Sigmoid colon (tissue), 7 donors: ENCODE measurements around the gene CD274. TPM values are rescaled to one million over a fixed set of nuclear protein-coding genes. Genes with fewer than 3 reads are reported as not detected.
"Not testable (repeated sequence)": the region's sequence is repeated elsewhere in the genome, so short reads cannot be mapped to it uniquely, and the experiment has no call there.

Source experiments
- DNase-seq: peaks from one replicate; pipeline ENCODE4 v3.0.0-alpha.2; 2019
- H3K27ac ChIP-seq, 4 donors: fragments of 200-600 bp; sonication (generic); one replicate each; pipeline ENCODE4 v1.5.1; 2016 to 2019; ENCODE audit warnings: mild to moderate bottlenecking in 1 of 4
- H3K27me3 ChIP-seq, 3 donors: fragments of 200-600 bp; sonication (generic); one replicate each; pipeline ENCODE4 v1.5.1; 2019; ENCODE audit warnings: mild to moderate bottlenecking in 1 of 3
- H3K36me3 ChIP-seq, 4 donors: fragments of 200-600 bp; sonication (generic); one replicate each; pipeline ENCODE4 v1.5.1; 2016 to 2019
- H3K4me1 ChIP-seq, 4 donors: fragments of 200-600 bp; sonication (generic); one replicate each; pipeline ENCODE4 v1.5.1; 2017 to 2019
- H3K4me3 ChIP-seq, 4 donors: fragments of 200-600 bp; sonication (generic); one replicate each; pipeline ENCODE4 v1.5.1; 2017 to 2019; ENCODE audit warnings: mild to moderate bottlenecking in 2 of 4, moderate library complexity in 1 of 4
- H3K9me3 ChIP-seq, 4 donors: fragments of 200-600 bp in 3 of 4; sonication (generic) in 3 of 4; one replicate each; pipeline versions ENCODE4 v1.5.1 to v1.6.1; 2013 to 2019
- EP300 ChIP-seq, 4 donors: sonication (generic); formaldehyde crosslinking; IDR thresholded peaks; one replicate each; pipeline ENCODE4 v1.6.1; 2017; ENCODE audit warnings: antibody characterized with exemption in 4 of 4
- POLR2A ChIP-seq, 2 donors: fragments of 450-650 bp; IDR thresholded peaks; one replicate each; pipeline ENCODE4 v1.6.1; 2016; ENCODE audit warnings: antibody characterized with exemption in 2 of 2, mild to moderate bottlenecking in 2 of 2, moderate library complexity in 2 of 2
- POLR2AphosphoS5 ChIP-seq, 4 donors: sonication (generic); formaldehyde crosslinking; IDR thresholded peaks; one replicate each; pipeline ENCODE4 v1.6.1; 2017; ENCODE audit warnings: antibody characterized with exemption in 4 of 4
- WGBS, 2 donors: extraction: QIAGEN DNeasy Blood & Tissue Kit; methylation state at CpG; one replicate each; pipeline ENCODE4 v1.1.7; 2013; 5-methylcytosine and 5-hydroxymethylcytosine counted together
- intact Hi-C: fragments of 100-400 bp; cut with DNase I; formaldehyde crosslinking; loops from one replicate; pipeline ENCODE4 v1.15.1; 2023
- polyA plus RNA-seq, 3 donors: library from polyadenylated mRNA; stranded (reverse); fragments of 200-250 nt; gene quantifications; one replicate each; pipeline ENCODE4 v1.2.3, GENCODE V29; 2013
- total RNA-seq, 4 donors: library from RNA; depleted of rRNA; stranded (reverse); fragments of >200 nt; gene quantifications; one replicate each; pipeline ENCODE4 v1.1.0, GENCODE V29; 2016
- TF ChIP-seq, protein P1 (sequence below), 4 experiments: fragments of 450-650 bp in 3 of 4; fragments of 200-600 bp in 1 of 4; IDR thresholded peaks; one replicate each; pipeline ENCODE4 v1.5.1; 2016 to 2019; ENCODE audit warnings: antibody characterized with exemption in 4 of 4, mild to moderate bottlenecking in 3 of 4, moderate library complexity in 2 of 4
- donor health status: healthy with polysubstance abuse.
- donor health status: Bipolar disorder and iron deficiency.
- donor health status: healthy.

Gene CD274
- total and polyA plus RNA-seq, 7 donors, result 0.68 to 8.9 (median 1.4) TPM

DNA sequence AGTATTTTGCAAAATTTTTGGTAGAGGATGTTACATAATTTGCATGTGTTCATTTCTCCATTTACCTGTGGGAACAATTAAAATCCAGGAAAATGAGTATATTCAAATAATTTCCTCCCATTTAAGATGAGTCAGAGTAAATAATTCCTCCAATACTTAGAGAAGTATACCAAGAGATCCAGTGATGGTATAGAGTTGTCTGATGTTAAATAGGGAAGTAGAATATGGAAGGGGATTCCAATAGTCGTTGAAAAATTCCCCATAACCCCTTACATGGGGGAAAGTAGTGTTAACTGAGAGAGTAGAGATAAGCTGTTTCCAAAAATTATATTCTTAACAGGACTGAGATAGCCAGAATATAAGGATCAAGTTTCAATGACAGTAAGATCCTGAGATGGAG, 15.7 kb downstream of the CD274 start:
- Histone ChIP-seq H3K36me3 (peaks cover 0 to 10% (median 0%) of the 10 kb centered on the region in 4 donors), H3K27me3 (no peaks in the 10 kb centered on the region), H3K4me3 (no peak overlapping the region), H3K27ac (no peak overlapping the region), H3K4me1 (peaks cover 0 to 9% (median 2%) of the 10 kb centered on the region in 4 donors), H3K9me3 (no peaks in the 10 kb centered on the region)
- 81 to 86% methylated on average over 1 of the region's 1 CpG for WGBS, 2 donors
- intact Hi-C loops, result no loop called here
- TF ChIP-seq, protein P1, sequence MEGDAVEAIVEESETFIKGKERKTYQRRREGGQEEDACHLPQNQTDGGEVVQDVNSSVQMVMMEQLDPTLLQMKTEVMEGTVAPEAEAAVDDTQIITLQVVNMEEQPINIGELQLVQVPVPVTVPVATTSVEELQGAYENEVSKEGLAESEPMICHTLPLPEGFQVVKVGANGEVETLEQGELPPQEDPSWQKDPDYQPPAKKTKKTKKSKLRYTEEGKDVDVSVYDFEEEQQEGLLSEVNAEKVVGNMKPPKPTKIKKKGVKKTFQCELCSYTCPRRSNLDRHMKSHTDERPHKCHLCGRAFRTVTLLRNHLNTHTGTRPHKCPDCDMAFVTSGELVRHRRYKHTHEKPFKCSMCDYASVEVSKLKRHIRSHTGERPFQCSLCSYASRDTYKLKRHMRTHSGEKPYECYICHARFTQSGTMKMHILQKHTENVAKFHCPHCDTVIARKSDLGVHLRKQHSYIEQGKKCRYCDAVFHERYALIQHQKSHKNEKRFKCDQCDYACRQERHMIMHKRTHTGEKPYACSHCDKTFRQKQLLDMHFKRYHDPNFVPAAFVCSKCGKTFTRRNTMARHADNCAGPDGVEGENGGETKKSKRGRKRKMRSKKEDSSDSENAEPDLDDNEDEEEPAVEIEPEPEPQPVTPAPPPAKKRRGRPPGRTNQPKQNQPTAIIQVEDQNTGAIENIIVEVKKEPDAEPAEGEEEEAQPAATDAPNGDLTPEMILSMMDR (IDR thresholded peaks at IDR 0.05), result no peak
- no peak for TF ChIP-seq EP300 (IDR thresholded peaks at IDR 0.05)
- TF ChIP-seq POLR2AphosphoS5 (IDR thresholded peaks at IDR 0.05), result no peak
- no peak for TF ChIP-seq POLR2A (IDR thresholded peaks at IDR 0.05)
- DNase-seq, result no peak

DNA sequence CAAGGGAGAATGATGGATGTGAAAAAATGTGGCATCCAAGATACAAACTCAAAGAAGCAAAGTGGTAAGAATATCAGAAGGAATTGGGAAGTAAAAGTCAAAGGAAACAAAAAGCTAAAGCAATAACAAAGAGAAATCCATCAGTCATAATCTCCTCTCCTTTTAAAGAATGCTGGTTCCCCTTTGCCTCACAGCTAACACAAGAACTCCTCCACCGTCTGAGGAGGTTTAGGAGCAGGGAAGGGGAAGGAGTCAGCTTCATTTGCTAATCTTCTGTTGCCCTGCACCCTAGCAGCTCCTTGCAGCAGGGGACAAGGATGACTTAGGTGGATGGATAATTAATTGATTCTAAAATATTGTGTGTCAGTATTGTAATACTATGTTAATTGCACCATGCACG, 16.4 kb downstream of the CD274 start:
- TF ChIP-seq, protein P1 (IDR thresholded peaks at IDR 0.05), result no peak
- no peak for TF ChIP-seq POLR2A (IDR thresholded peaks at IDR 0.05)
- TF ChIP-seq POLR2AphosphoS5 (IDR thresholded peaks at IDR 0.05), result no peak
- no peak for TF ChIP-seq EP300 (IDR thresholded peaks at IDR 0.05)
- H3K9me3 ChIP-seq, result no peaks in the 10 kb centered on the region
- H3K27me3 ChIP-seq, result no peaks in the 10 kb centered on the region
- 79 to 81% methylated on average over 2 of the region's 2 CpGs for WGBS, 2 donors
- peaks cover 0 to 10% (median 0%) of the 10 kb centered on the region in 4 donors for H3K36me3 ChIP-seq
- H3K4me1 ChIP-seq, result peaks cover 0 to 9% (median 2%) of the 10 kb centered on the region in 4 donors
- DNase-seq, result no peak
- intact Hi-C loops, result no loop called here
- H3K27ac ChIP-seq, result no peak overlapping the region
- H3K4me3 ChIP-seq, result no peak overlapping the region

DNA sequence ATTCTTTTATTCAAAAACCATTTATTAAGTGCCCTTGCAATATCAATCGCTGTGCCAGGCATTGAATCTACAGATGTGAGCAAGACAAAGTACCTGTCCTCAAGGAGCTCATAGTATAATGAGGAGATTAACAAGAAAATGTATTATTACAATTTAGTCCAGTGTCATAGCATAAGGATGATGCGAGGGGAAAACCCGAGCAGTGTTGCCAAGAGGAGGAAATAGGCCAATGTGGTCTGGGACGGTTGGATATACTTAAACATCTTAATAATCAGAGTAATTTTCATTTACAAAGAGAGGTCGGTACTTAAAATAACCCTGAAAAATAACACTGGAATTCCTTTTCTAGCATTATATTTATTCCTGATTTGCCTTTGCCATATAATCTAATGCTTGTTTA, 18.5 kb downstream of the CD274 start:
- 81 to 85% methylated on average over 5 of the region's 5 CpGs for WGBS, 2 donors
- Histone ChIP-seq H3K9me3 (no peaks in the 10 kb centered on the region), H3K4me1 (peaks cover 0 to 9% (median 2%) of the 10 kb centered on the region in 4 donors), H3K27me3 (no peaks in the 10 kb centered on the region), H3K36me3 (no peaks in the 10 kb centered on the region), H3K27ac (no peak overlapping the region), H3K4me3 (no peak overlapping the region)
- no peak for DNase-seq
- intact Hi-C loops, result no loop called here
- TF ChIP-seq POLR2AphosphoS5 (IDR thresholded peaks at IDR 0.05) (no peak), EP300 (IDR thresholded peaks at IDR 0.05) (no peak), POLR2A (IDR thresholded peaks at IDR 0.05) (no peak)

DNA sequence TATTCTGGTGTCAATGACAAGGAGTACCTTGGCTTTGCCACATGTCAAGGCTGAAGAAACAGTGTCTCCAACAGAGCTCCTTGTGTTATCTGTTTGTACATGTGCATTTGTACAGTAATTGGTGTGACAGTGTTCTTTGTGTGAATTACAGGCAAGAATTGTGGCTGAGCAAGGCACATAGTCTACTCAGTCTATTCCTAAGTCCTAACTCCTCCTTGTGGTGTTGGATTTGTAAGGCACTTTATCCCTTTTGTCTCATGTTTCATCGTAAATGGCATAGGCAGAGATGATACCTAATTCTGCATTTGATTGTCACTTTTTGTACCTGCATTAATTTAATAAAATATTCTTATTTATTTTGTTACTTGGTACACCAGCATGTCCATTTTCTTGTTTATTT, 19.8 kb downstream of the CD274 start:
- no peak for DNase-seq
- no peaks in the 10 kb centered on the region for H3K36me3 ChIP-seq
- H3K27ac ChIP-seq, result no peak overlapping the region
- no peak overlapping the region for H3K4me3 ChIP-seq
- WGBS, 2 donors, result 84 to 88% methylated on average over 1 of the region's 1 CpG
- TF ChIP-seq EP300 (IDR thresholded peaks at IDR 0.05) (no peak), POLR2AphosphoS5 (IDR thresholded peaks at IDR 0.05) (no peak), POLR2A (IDR thresholded peaks at IDR 0.05) (no peak)
- TF ChIP-seq, protein P1 (IDR thresholded peaks at IDR 0.05), result no peak
- no peaks in the 10 kb centered on the region for H3K9me3 ChIP-seq
- intact Hi-C loops, result no loop called here
- peaks cover 0 to 9% (median 2%) of the 10 kb centered on the region in 4 donors for H3K4me1 ChIP-seq
- H3K27me3 ChIP-seq, result no peaks in the 10 kb centered on the region

DNA sequence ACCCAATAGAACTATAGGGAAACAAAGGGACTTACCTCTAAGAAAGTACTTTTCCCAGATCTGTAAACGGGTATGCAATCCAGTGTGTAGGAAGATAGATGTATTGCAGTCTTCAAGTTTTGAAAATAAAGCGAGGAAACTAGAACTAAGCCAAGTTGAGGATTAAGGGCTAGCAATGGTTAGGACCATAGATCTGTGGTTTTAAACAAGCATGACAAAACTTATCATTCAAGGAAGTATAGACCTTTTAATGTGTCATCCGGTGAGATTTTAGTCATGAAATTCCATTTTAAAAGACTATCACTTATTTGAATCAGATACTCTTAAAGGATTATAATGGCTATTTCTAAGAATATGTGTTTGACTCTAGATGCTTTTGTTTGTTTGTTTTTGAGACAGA, 20.5 kb downstream of the CD274 start:
- DNase-seq, result no peak
- WGBS, 2 donors, result 89 to 93% methylated on average over 3 of the region's 3 CpGs
- H3K9me3 ChIP-seq, result no peaks in the 10 kb centered on the region
- H3K4me1 ChIP-seq, result peaks cover 0 to 9% (median 2%) of the 10 kb centered on the region in 4 donors
- no peak overlapping the region for H3K4me3 ChIP-seq
- no peaks in the 10 kb centered on the region for H3K36me3 ChIP-seq
- no peak overlapping the region for H3K27ac ChIP-seq
- intact Hi-C loops, result no loop called here
- H3K27me3 ChIP-seq, result no peaks in the 10 kb centered on the region
- TF ChIP-seq POLR2AphosphoS5 (IDR thresholded peaks at IDR 0.05) (no peak), POLR2A (IDR thresholded peaks at IDR 0.05) (no peak), EP300 (IDR thresholded peaks at IDR 0.05) (no peak)
- TF ChIP-seq, protein P1 (IDR thresholded peaks at IDR 0.05), result no peak

DNA sequence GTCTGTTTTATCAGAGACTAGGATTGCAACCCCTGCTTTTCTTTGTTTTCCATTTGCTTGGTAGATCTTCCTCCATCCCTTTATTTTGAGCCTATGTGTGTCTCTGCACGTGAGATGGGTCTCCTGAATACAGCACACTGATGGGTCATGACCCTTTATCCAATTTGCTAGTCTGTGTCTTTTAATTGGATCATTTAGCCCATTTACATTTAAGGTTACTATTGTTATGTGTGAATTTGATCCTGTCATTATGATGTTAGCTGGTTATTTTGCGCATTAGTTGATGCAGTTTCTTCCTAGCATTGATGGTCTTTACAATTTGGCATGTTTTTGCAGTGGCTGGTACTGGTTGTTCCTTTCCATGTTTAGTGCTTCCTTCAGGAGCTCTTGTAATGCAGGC, 25.3 kb downstream of the CD274 start:
- DNase-seq, H3K4me1 ChIP-seq, H3K36me3 ChIP-seq, intact Hi-C loops, H3K27me3 ChIP-seq, H3K4me3 ChIP-seq, H3K27ac ChIP-seq, H3K9me3 ChIP-seq: not testable (repeated sequence)
- 81 to 91% methylated on average over 2 of the region's 2 CpGs for WGBS, 2 donors
